ENCODE measurements around the gene ARHGEF2.

- TF ChIP-seq, protein P1, sequence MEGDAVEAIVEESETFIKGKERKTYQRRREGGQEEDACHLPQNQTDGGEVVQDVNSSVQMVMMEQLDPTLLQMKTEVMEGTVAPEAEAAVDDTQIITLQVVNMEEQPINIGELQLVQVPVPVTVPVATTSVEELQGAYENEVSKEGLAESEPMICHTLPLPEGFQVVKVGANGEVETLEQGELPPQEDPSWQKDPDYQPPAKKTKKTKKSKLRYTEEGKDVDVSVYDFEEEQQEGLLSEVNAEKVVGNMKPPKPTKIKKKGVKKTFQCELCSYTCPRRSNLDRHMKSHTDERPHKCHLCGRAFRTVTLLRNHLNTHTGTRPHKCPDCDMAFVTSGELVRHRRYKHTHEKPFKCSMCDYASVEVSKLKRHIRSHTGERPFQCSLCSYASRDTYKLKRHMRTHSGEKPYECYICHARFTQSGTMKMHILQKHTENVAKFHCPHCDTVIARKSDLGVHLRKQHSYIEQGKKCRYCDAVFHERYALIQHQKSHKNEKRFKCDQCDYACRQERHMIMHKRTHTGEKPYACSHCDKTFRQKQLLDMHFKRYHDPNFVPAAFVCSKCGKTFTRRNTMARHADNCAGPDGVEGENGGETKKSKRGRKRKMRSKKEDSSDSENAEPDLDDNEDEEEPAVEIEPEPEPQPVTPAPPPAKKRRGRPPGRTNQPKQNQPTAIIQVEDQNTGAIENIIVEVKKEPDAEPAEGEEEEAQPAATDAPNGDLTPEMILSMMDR (IDR thresholded peaks at IDR 0.05; ENCODE audit: insufficient read depth, low read length): no peak
- no peak for TF ChIP-seq GABPA (IDR thresholded peaks at IDR 0.05; ENCODE audit: low read depth)
Observed at GRCh38 chr1:155947292-155947691, 31.1 kb downstream of the ARHGEF2 start.
